Measurements from ENCODE around the gene TOMM34. TPM values are rescaled to one million over a fixed set of nuclear protein-coding genes. Genes with fewer than 3 reads are reported as not detected.

Gene TOMM34
- total RNA-seq, 1 experiment from 2014 or later = 37.5 TPM

DNA sequence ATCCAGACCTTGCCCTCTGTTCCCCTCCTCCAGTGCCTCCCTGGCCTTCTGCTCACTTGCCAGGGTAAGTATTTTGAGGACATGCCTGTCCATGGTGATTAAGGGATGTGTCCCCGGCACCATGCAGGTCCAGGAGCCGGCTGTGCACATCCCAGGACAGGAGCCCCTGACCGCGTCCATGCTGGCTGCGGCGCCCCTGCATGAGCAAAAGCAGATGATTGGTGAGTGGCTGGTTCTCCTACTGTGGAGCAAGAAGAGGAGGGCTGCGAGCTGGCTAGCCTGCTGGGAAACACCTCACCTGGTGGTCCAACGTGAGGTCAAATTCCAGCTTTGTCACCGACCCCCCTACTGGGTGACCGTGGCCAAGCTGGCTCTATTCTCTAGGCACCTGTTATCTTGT, 23.7 kb downstream of the TOMM34 start:
- no peak overlapping the region for H3K9ac ChIP-seq (ENCODE audit: extremely low read depth, insufficient read length, low read length)
- no peaks in the 10 kb centered on the region for H3K27me3 ChIP-seq (ENCODE audit: insufficient read depth, low read length)
- H3K4me3 Mint-ChIP-seq = no peak overlapping the region
- no peak overlapping the region for H2BK5ac ChIP-seq (ENCODE audit: insufficient read length, low read length)
- no CpG with 5 or more reads among the region's 10 CpGs for WGBS (ENCODE audit: extremely low coverage, insufficient read length, low lambda C conversion rate)
- no peak overlapping the region for H2AK5ac ChIP-seq (ENCODE audit: insufficient read length, low read length)
- no peaks in the 10 kb centered on the region for H3K4me1 ChIP-seq (ENCODE audit: insufficient read depth, low read length)
- no peaks in the 10 kb centered on the region for H3K9me3 ChIP-seq (ENCODE audit: control insufficient read depth, low read depth, low read length)
- no peak overlapping the region for H3K4me2 ChIP-seq (ENCODE audit: insufficient read depth, insufficient read length, low read length)
- no peaks in the 10 kb centered on the region for H4K20me1 ChIP-seq (ENCODE audit: control insufficient read depth, insufficient read depth, insufficient read length)
- no peak overlapping the region for H4K5ac ChIP-seq (ENCODE audit: insufficient read length, low read depth, low read length)
- H2BK120ac ChIP-seq (ENCODE audit: low read depth, low read length, poor library complexity, severe bottlenecking) = no peak overlapping the region
- H2BK20ac ChIP-seq (ENCODE audit: low read depth, low read length, poor library complexity, severe bottlenecking) = no peak overlapping the region
- H2BK12ac ChIP-seq (ENCODE audit: insufficient read length, low read depth, low read length) = no peak overlapping the region
- H2BK15ac ChIP-seq (ENCODE audit: low read depth, low read length) = no peak overlapping the region
- no peak overlapping the region for H2AFZ ChIP-seq (ENCODE audit: low read length)
- H3K27ac ChIP-seq (ENCODE audit: insufficient read length, low read depth, low read length) = no peak overlapping the region
- no peaks in the 10 kb centered on the region for H3K9me3 Mint-ChIP-seq
- no peak overlapping the region for H4K8ac ChIP-seq (replicated peaks; ENCODE audit: insufficient read length, low read depth, low read length)
- H3K56ac ChIP-seq (ENCODE audit: insufficient read length, low read depth, low read length) = no peak overlapping the region
- no peak for DNase-seq
- no peak overlapping the region for H3K23ac ChIP-seq (ENCODE audit: insufficient read length, low read depth, low read length)
- H3K36me3 Mint-ChIP-seq (ENCODE audit: insufficient read depth in 1 of 3, low read depth in 3 of 3) = peaks cover 15 to 74% (median 56%) of the 10 kb centered on the region in 3 experiments; a peak in 6 of 7 replicates
- H4K91ac ChIP-seq (ENCODE audit: insufficient read length, low read depth, low read length) = no peak overlapping the region
- no peak overlapping the region for H3T11ph ChIP-seq (ENCODE audit: low read length)
- TF ChIP-seq, protein P1, sequence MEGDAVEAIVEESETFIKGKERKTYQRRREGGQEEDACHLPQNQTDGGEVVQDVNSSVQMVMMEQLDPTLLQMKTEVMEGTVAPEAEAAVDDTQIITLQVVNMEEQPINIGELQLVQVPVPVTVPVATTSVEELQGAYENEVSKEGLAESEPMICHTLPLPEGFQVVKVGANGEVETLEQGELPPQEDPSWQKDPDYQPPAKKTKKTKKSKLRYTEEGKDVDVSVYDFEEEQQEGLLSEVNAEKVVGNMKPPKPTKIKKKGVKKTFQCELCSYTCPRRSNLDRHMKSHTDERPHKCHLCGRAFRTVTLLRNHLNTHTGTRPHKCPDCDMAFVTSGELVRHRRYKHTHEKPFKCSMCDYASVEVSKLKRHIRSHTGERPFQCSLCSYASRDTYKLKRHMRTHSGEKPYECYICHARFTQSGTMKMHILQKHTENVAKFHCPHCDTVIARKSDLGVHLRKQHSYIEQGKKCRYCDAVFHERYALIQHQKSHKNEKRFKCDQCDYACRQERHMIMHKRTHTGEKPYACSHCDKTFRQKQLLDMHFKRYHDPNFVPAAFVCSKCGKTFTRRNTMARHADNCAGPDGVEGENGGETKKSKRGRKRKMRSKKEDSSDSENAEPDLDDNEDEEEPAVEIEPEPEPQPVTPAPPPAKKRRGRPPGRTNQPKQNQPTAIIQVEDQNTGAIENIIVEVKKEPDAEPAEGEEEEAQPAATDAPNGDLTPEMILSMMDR (conservative IDR thresholded peaks at IDR 0.05) = no peak
- no peaks in the 10 kb centered on the region for H3K27me3 Mint-ChIP-seq (ENCODE audit: low read depth)
- no peak overlapping the region for H3K14ac ChIP-seq (ENCODE audit: insufficient read depth, low read length)
- H3K79me1 ChIP-seq (ENCODE audit: insufficient read depth, low read depth, low read length, poor library complexity, severe bottlenecking) = no peaks in the 10 kb centered on the region
- peak overlapping the region in 1 of 3 experiments; percentile 53; a peak in 2 of 7 replicates for H3K27ac Mint-ChIP-seq
- H3K23me2 ChIP-seq (ENCODE audit: insufficient read length, low read depth, low read length, poor library complexity, severe bottlenecking) = no peaks in the 10 kb centered on the region
- H3K18ac ChIP-seq (ENCODE audit: insufficient read length, low read depth, low read length) = no peak overlapping the region
- H3K4me1 Mint-ChIP-seq = no peaks in the 10 kb centered on the region
- no peaks in the 10 kb centered on the region for H3K79me2 ChIP-seq (ENCODE audit: insufficient read depth, low read length)
- no peak overlapping the region for H3K4ac ChIP-seq (ENCODE audit: low read depth, low read length)
